DMS153 treated with DMSO at 0.1 percent for 48 hours (cell line): Measurements from ENCODE around the gene KCNT1.

Experiments used
- DNase-seq: peaks from one replicate; lab custom pipeline; 2025; ENCODE audit not compliant: unreplicated experiment; lab: John Stamatoyannopoulos, UW

The KCNT1 gene

GRCh38 chr9:135794057-135794335, 92.0 kb downstream of the KCNT1 start:
- DNase-seq = no peak

GRCh38 chr9:135794361-135794885, 92.4 kb downstream of the KCNT1 start:
- DNase-seq = no peak

GRCh38 chr9:135795391-135795790, 93.4 kb downstream of the KCNT1 start:
- DNase-seq = no peak

DNA sequence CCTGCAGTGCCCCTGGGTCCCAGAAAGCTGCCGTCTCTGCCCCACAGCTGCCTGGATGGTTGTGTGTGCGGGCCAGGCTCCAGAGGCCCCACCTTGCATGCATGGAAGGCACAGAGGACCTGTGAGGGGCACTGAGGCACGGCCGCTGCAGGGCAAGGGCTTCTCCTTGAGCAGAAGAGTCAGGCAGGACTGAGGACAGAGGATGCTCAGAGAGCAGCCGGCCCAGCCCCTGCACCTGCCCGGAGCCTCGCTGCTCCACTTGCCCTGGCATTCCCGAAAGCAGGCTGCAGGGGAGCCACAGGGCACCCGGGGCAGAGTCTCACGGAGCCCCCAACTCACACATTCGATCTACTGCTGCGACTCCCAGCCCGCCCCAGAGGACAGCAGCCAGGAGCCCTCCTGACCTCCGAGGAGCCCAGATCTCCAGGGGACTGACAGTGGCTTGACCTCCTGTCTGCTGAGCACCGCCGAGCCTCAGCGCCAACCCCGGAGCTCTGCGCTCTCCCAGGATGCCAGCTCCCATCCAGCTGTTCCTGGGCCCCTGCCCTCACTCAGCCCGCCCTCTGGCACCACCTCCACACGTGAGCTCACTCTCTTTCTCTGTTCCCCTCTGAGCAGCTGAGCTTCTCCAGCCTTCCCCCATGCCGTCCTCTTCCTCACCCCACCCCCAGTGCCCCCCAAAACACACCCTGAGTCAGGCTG, 95.0 kb downstream of the KCNT1 start:
- no peak for DNase-seq

- DNase-seq = peak; percentile 17
These were observed 95.7 kb downstream of the KCNT1 start for GRCh38 chr9:135797507-135798262.

DNA sequence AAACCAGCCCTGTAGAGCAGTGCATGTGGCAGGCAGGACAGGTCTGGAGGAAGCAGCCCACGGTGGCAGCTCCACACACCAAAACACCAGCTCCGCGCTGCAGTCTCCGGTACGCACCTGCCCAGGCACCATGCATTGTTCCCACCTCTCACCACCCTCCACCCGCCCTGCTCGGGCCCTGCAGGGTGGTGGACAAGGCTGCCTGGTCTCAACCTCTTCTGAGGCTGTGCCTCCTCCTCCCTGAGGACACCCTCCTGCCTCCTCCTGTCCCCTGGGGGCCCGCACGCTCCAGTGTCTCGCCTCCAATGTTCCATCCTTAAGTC, 96.2 kb downstream of the KCNT1 start:
- DNase-seq = no peak

- DNase-seq = no peak
These were observed 97.3 kb downstream of the KCNT1 start for GRCh38 chr9:135799261-135799660.

DNA sequence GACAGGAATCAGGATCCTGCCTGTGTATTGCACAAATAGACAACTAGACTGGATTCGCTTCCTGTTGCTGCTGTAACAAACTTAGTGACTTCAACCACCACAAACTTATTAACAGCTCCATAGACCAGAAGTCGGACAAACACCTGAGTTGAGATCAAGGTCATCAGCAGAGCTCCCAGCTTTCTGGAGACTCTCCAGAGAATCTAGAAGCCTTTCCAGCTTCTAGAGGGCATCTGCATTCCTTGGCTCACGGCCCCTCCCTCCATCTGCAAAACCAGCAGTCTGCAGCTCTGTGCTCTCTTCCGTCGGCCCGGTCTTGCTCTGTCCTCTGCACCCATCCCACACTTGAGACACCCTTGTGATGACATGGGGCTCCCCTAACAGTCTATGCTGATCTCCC, 99.1 kb downstream of the KCNT1 start:
- no peak for DNase-seq

GRCh38 chr9:135802876-135803419, 101.0 kb downstream of the KCNT1 start:
- DNase-seq = no peak

DNA sequence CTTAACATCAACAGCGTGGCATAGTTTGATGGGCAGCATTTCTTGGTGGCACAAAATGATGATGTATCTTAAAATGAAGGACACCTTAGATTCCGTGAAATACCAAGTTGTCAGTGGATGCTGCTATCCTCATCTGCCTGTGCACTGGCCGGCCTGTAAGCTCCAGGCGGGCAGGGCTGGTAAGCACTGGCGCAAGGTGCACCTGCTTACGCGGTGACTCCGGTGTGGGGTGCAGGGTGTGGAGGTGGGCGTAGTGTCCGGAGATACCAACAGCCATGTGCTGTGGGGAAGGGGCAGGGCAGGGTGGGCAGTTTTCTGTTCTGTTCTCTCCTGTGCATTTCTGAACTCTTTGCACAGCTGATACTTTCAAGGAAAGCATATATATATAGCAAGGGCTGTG, 101.5 kb downstream of the KCNT1 start:
- DNase-seq = no peak

GRCh38 chr9:135804581-135805421, 102.8 kb downstream of the KCNT1 start:
- DNase-seq = no peak

GRCh38 chr9:135805422-135806022, 103.5 kb downstream of the KCNT1 start:
- DNase-seq = no peak

GRCh38 chr9:135809166-135809565, 107.2 kb downstream of the KCNT1 start:
- DNase-seq = no peak

GRCh38 chr9:135810806-135811575, 109.0 kb downstream of the KCNT1 start:
- DNase-seq = no peak

DNA sequence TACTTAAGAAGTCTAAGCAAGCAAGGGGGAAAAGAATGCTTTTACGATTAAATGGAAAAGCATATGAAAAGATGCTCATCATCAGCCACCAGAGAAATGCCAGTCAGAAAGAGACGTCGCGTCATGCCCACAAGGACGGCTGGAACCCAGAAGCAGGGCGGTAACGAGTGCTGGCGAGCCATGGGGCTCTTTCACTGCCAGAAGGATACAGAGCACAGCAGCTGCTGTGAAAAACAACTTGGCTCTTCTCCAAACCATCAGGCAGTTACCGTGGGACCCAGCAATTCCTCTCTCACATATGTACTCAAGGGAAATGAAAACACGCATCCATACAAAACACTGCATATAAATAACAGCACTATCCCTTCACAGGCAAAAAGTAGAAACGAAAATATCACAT, 109.8 kb downstream of the KCNT1 start:
- peak; percentile 24 for DNase-seq

- no peak for DNase-seq
These were observed 111.0 kb downstream of the KCNT1 start for GRCh38 chr9:135812961-135813360.

- no peak for DNase-seq
These were observed 111.8 kb downstream of the KCNT1 start for GRCh38 chr9:135813671-135814290.

GRCh38 chr9:135814421-135815095, 112.6 kb downstream of the KCNT1 start:
- DNase-seq = no peak

DNA sequence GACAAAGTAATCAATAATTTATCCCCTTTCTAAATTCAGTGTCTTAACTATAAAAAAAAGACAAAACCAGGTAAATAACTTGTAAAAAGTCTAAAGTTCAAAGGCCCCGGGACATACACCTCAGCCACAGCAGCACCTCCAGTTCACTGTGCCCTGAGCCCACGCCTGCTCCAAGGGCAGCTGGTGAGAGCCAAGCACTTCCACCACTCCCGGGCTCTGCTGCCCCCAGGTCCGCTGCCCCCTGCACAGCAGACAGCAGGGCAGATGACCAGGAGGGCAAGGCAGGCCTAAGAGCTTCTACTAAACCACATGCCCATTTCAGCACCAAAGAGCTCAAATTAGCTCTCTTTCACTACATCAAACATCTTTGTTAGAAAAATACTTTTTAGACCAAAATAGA, 113.4 kb downstream of the KCNT1 start:
- DNase-seq = no peak
